Measurements from ENCODE around the gene NFE2.

The NFE2 gene

GRCh38 chr12:54306925-54307741 is 6.3 kb upstream of the NFE2 start:
- no peak for DNase-seq (ENCODE audit: low read depth, low spot score)

- DNase-seq (ENCODE audit: low read depth, low spot score), result no peak
Measured at GRCh38 chr12:54304187-54304810, 3.5 kb upstream of the NFE2 start.

GRCh38 chr12:54303640-54304039 is 2.8 kb upstream of the NFE2 start:
- DNase-seq (ENCODE audit: low read depth, low spot score), result no peak

DNA sequence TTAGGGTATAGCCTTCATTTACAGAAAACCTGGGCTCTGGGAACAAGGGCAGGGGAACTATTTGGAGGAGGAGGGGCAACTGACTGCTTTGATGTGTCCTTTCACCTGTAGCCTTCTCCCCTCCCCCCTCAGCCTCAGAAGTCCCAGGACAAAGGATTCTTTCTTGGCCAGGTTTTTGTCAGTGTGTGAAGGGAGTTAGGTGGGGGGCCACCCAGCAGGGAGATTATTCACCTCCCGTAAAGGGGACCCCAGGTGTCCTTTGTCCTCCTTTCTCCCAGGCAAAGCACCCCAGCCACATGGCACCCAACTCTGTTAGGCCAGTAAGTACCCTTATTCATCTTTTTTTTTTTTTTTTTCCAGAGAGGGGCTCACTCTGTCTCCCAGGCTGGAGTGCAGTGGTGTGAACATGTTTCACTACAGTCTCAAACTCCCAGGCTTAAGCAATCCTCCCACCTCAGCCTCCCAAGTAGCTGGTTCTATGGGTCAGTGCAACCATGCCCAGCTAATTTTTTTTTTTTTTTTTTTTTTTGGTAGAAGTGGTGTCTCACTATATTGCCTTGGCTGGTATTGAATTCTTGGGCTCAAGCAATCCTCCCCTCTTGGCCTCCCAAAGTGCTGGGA is 723 bp upstream of the NFE2 start:
- no peak for DNase-seq (ENCODE audit: low read depth, low spot score)

- no peak for DNase-seq (ENCODE audit: low read depth, low spot score)
Measured at GRCh38 chr12:54300225-54300731, 537 bp downstream of the NFE2 start.

DNA sequence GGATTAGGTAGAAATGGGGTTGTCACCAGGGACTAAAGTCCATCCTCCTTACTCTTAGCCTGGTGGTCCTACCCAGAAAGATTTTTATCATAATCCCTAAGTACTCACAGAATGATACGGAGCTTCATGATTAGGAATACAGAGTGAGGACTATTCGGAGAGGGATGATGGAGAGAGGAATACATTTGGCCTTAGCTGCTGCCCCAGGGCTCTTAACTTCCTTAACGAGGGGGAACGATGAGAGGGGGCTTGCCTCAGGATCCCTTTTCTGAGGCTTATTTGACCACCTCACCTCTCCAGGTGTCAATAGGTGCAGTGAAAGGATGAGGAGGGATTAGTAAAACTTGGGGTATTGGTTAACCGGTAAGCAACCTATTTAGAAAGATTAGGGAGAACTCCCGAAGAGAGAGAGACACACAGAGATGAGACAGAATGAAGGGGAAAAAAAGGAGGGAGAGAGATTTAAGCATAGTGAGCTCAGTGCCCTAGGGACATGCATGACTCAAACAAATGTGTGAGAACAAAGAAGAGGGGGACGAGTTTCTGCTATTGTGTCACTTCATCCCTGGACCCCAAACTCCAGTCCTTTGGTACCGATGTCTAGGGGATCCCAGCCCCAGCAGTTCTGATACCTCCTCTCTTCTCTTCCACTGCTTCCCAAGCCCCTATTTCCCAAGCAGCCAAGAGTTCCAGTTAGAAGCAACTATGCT is 1.1 kb downstream of the NFE2 start:
- no peak for DNase-seq (ENCODE audit: low read depth, low spot score)

GRCh38 chr12:54298904-54299303 is 1.9 kb downstream of the NFE2 start:
- DNase-seq (ENCODE audit: low read depth, low spot score), result no peak

- no peak for DNase-seq (ENCODE audit: low read depth, low spot score)
Measured at GRCh38 chr12:54296393-54297099, 4.3 kb downstream of the NFE2 start.

GRCh38 chr12:54294953-54295566 is 5.8 kb downstream of the NFE2 start:
- DNase-seq (ENCODE audit: low read depth, low spot score), result no peak

- no peak for DNase-seq (ENCODE audit: low read depth, low spot score)
Measured at GRCh38 chr12:54294152-54294952, 6.5 kb downstream of the NFE2 start.

DNA sequence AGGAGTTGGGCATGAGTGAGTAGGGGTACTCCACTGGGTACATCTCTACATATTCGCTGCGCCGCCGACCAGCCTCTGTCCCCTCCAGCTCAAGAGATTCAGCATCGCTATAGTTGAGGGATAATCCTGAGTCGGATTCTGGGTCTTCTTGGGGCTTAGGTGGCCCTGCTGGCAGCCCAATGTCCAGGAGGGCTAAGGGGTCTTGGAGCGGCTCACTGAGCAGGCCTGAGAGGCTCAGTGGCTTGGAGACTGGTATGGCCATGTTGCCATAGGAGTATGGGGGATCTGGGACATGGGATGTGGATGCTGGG is 7.9 kb downstream of the NFE2 start:
- DNase-seq (ENCODE audit: low read depth, low spot score), result no peak

GRCh38 chr12:54292083-54292930 is 8.5 kb downstream of the NFE2 start:
- no peak for DNase-seq (ENCODE audit: low read depth, low spot score)

DNA sequence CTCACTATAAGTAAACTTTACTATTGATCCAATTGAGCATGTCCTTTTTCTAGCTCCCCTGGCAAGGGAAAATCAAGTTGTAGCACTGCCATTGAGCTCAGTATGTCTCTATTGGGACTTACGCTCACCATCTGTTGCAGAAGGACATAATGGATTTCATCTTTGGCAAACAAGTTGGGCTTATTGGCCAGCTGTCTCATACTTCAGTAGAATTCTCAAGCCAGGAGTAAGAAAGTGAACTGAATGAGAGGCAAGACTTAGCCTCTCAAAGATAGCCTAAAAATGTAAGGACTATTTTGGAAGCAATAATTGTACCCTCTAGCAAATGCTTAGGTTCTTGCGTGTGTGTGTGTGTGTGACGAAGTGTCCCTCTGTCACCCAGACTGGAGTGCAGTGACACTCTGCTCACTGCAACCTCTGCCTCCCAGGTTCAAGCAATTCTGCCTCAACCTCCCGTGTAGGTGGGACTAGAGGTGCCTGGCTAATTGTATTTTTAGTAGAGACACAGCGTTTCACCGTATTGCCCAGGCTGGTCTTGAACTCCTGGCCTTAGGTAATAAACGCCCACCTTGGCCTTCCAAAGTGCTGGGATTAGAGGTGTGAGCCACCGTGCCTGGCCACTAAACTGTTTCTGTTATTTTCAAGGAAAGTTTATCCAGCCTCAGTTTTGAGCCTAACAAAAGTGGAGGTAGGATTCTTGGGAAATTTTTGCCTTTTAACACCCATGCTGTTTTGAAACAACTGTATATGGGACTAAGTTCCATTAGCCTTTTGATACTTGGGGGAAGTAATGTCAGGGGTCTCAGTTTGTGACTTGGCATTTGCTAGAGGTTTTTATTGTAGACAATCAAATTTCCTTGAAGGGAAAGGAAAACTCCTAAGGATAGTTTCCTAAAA is 13.3 kb downstream of the NFE2 start:
- DNase-seq (ENCODE audit: low read depth, low spot score), result no peak

DNA sequence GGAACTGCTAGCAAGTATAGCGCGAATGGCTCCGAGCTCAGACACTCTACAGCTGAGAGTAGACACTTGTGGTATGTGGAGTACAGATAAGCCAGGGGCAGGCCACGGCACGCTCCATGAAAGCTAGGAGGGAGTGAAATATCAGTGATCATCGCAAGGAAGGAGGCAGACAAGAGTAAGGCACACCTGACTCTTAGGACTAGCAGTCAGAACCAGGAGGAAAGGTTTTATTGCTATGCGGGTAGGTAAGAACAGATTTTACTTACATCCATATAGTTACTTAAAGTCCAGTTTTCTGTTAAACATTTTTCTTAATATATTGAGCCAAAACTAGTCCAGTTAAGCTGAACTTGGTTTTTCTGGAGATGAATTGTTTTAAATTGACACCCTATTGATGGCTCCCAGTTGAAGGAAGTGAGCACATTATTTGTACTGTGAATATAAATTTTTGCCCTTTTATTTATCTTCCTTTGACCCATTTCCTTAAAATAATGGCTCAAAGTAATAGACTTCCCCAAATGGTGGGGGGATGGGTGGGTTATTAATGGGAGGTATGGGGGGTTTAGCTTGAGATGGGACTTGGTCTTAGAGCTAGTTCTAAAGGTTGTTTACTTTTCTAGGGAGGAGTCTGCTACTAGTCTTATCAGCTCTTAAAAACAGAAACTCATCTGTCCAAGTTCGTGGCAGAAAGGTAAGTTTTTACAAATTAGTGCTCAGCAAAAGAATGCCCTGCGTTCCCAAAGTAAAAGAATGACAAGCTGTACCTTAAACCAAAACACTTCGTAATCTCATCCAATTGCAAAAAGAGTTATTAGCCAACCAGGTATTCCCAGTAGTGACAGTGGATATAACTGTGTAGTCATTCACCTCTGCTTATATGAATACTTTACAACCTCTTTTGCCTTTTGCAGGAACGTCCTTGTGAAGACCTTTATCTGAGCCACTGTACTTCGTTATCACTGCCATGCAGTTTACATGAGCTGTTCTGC is 14.5 kb downstream of the NFE2 start:
- no peak for DNase-seq (ENCODE audit: low read depth, low spot score)

- DNase-seq (ENCODE audit: low read depth, low spot score), result no peak
Measured at GRCh38 chr12:54285150-54286041, 15.4 kb downstream of the NFE2 start.
